HCT116 (cell line): ENCODE results near the gene MAP2K6. TPM values are rescaled to one million over a fixed set of nuclear protein-coding genes. Genes with fewer than 3 reads are reported as not detected.

Source experiments
- ATAC-seq: fragments of 200-7000 bp; cut with Tn5 transposase; 2 replicates; pipeline ENCODE4 v1.9.1; 2020; ENCODE audit warnings: mild to moderate bottlenecking, moderate library complexity
- BruUV-seq: library from RNA; stranded (reverse); fragments of 400-500 nt; replicated peaks from 2 replicates; lab custom pipeline; 2021; lab: Mats Ljungman, UMichigan
- CTCF ChIA-PET: fragments of 300-600 bp; sonication (Branson Sonifier 250); formaldehyde crosslinking; loops from one replicate; lab custom pipeline; 2021; ENCODE audit warnings: antibody characterized with exemption; lab: Charles Lee
- POLR2A ChIA-PET: fragments of 300-600, 350-600 bp; sonication (Branson Sonifier 250); formaldehyde crosslinking; loops from one replicate; lab custom pipeline; 2021; ENCODE audit warnings: antibody characterized with exemption; lab: Charles Lee
- RAD21 ChIA-PET, 2 experiments: fragments of 300-600 bp; sonication (Branson Sonifier 250); formaldehyde crosslinking; loops; one replicate each; lab custom pipeline; 2023; ENCODE audit warnings: low total read pairs in 2 of 2; ENCODE audit not compliant: uncharacterized antibody in 2 of 2, unreplicated experiment in 2 of 2, low non-redundant PET in 1 of 2; lab: Charles Lee
- DNase-seq: peaks from one replicate; pipeline ENCODE4 v3.0.0-alpha.2; 2010; ENCODE audit warnings: low read depth, low spot score
- H2AFZ ChIP-seq: fragments of 200-600 bp; shearing (Covaris generic), sonication (generic); 2 replicates; pipeline ENCODE4 v1.6.1; 2017; ENCODE audit warnings: low read depth, mixed run types, mixed read lengths, antibody characterized with exemption, low read length; ENCODE audit not compliant: poor library complexity, severe bottlenecking
- H3K27ac ChIP-seq: 2 replicates; pipeline ENCODE4 v1.5.1; 2012; ENCODE audit warnings: low read depth, low read length
- H3K27me3 ChIP-seq: fragments of 200-600 bp; sonication (generic); 2 replicates; pipeline ENCODE4 v1.6.1; 2016; ENCODE audit warnings: mixed run types, low read length, mixed read lengths; ENCODE audit not compliant: insufficient read depth
- H3K36me3 ChIP-seq, 2 experiments: fragments of 200-500 bp in 1 of 2; fragments of 200-600 bp in 1 of 2; sonication (Bioruptor generic) in 1 of 2; sonication (generic) in 1 of 2; 2 replicates each; pipeline versions ENCODE4 v1.5.1 to v1.6.1; 2014 to 2016; ENCODE audit warnings: low read length in 2 of 2, inconsistent platforms in 1 of 2, mixed read lengths in 1 of 2, mixed run types in 1 of 2; ENCODE audit not compliant: insufficient read depth in 2 of 2, control insufficient read depth in 1 of 2
- H3K4me1 ChIP-seq, 2 experiments: fragments of 200-600 bp in 1 of 2; sonication (generic) in 1 of 2; 2 replicates each; pipeline versions ENCODE4 v1.5.1 to v1.6.1; 2012 to 2017; ENCODE audit warnings: low read length in 2 of 2, inconsistent platforms in 1 of 2, mild to moderate bottlenecking in 1 of 2, mixed read lengths in 1 of 2, mixed run types in 1 of 2, moderate library complexity in 1 of 2; ENCODE audit not compliant: insufficient read depth in 2 of 2, control insufficient read depth in 1 of 2
- H3K4me2 ChIP-seq: fragments of 200-600 bp; sonication (generic); 2 replicates; pipeline ENCODE4 v1.6.1; 2017; ENCODE audit warnings: mixed run types, low read length, mixed read lengths
- H3K4me3 ChIP-seq, 2 experiments: fragments of 200-600 bp in 1 of 2; sonication (generic) in 1 of 2; replicated peaks in 1 of 2; 2 replicates each; pipeline ENCODE4 v1.5.1; 2011 to 2016; ENCODE audit warnings: low read length in 2 of 2, control low read depth in 1 of 2, low read depth in 1 of 2, mild to moderate bottlenecking in 1 of 2, mixed read lengths in 1 of 2, mixed run types in 1 of 2
- H3K79me2 ChIP-seq: fragments of 200-600 bp; sonication (generic); 2 replicates; pipeline ENCODE4 v1.6.1; 2017; ENCODE audit warnings: mild to moderate bottlenecking, mixed run types, low read length, moderate library complexity, mixed read lengths; ENCODE audit not compliant: insufficient read depth
- H3K9ac ChIP-seq: fragments of 200-600 bp; sonication (generic); 2 replicates; pipeline ENCODE4 v1.6.1; 2016; ENCODE audit warnings: low read length, mixed read lengths
- H3K9me2 ChIP-seq: fragments of 200-600 bp; sonication (generic), shearing (Covaris generic); 2 replicates; pipeline ENCODE4 v1.6.1; 2017; ENCODE audit warnings: mixed run types, mild to moderate bottlenecking, moderate library complexity; ENCODE audit not compliant: insufficient read depth
- H3K9me3 ChIP-seq, 2 experiments: fragments of 200-500 bp in 1 of 2; fragments of 200-600 bp in 1 of 2; sonication (Bioruptor generic) in 1 of 2; sonication (generic) in 1 of 2; 2 replicates each; pipeline ENCODE4 v1.6.1; 2014 to 2017; ENCODE audit warnings: low read length in 2 of 2, mixed read lengths in 2 of 2, inconsistent platforms in 1 of 2, low read depth in 1 of 2, mild to moderate bottlenecking in 1 of 2, mixed run types in 1 of 2, moderate library complexity in 1 of 2; ENCODE audit not compliant: control insufficient read depth in 1 of 2, insufficient read depth in 1 of 2
- H4K20me1 ChIP-seq: fragments of 200-600 bp; sonication (generic), shearing (Covaris generic); 2 replicates; pipeline ENCODE4 v1.6.1; 2017; ENCODE audit warnings: mixed run types, mild to moderate bottlenecking, moderate library complexity; ENCODE audit not compliant: insufficient read depth
- EGR1 ChIP-seq: IDR thresholded peaks from 2 replicates; pipeline ENCODE4 v1.6.1; 2012; ENCODE audit warnings: low read depth
- EZH2phosphoT487 ChIP-seq: fragments of 200-600 bp; IDR thresholded peaks from 2 replicates; pipeline ENCODE4 v1.6.1; 2018; ENCODE audit warnings: antibody characterized with exemption, borderline replicate concordance
- POLR2AphosphoS5 ChIP-seq: IDR thresholded peaks from 2 replicates; pipeline ENCODE4 v1.6.1; 2011; ENCODE audit warnings: mild to moderate bottlenecking, low read depth, low read length, moderate library complexity
- REST ChIP-seq: IDR thresholded peaks from 2 replicates; pipeline ENCODE4 v1.6.1; 2012; ENCODE audit warnings: low read depth
- ZFX ChIP-seq: fragments of 450-650 bp; IDR thresholded peaks from 2 replicates; pipeline ENCODE4 v1.6.1; 2017
- intact Hi-C: fragments of 100-400 bp; cut with micrococcal nuclease; formaldehyde crosslinking; loops from 2 replicates; pipeline ENCODE4 v1.10.0; 2022
- total RNA-seq: library from RNA; stranded (reverse); gene quantifications from one replicate; pipeline ENCODE4 v1.2.1, GENCODE V29; 2021; ENCODE audit not compliant: unreplicated experiment
- TF ChIP-seq, protein P1 (sequence below), 3 experiments: fragments of 200-600 bp in 1 of 3; sonication (generic) in 1 of 3; IDR thresholded peaks in 2 of 3; conservative IDR thresholded peaks in 1 of 3; 2 replicates each; pipeline ENCODE4 v1.5.1; 2012 to 2017; ENCODE audit warnings: low read depth in 2 of 3, low read length in 2 of 3, antibody characterized with exemption in 1 of 3, borderline replicate concordance in 1 of 3, control low read depth in 1 of 3, mild to moderate bottlenecking in 1 of 3, mixed read lengths in 1 of 3, mixed run types in 1 of 3, moderate library complexity in 1 of 3; ENCODE audit not compliant: insufficient read depth in 1 of 3

MAP2K6 gene
- total RNA-seq, 1 experiment from 2014 or later: 0.22 TPM

- Histone ChIP-seq H3K9me3 (no peaks in the 10 kb centered on the region), H4K20me1 (no peaks in the 10 kb centered on the region), H3K4me1 (no peaks in the 10 kb centered on the region), H3K9me2 (no peaks in the 10 kb centered on the region), H3K79me2 (no peaks in the 10 kb centered on the region), H2AFZ (no peak overlapping the region), H3K36me3 (no peaks in the 10 kb centered on the region), H3K27ac (no peak overlapping the region), H3K4me2 (no peak overlapping the region), H3K9ac (no peak overlapping the region), H3K4me3 (no peak overlapping the region), H3K27me3 (peaks cover 8% of the 10 kb centered on the region)
- TF ChIP-seq ZFX (no peak), POLR2AphosphoS5 (no peak), EGR1 (no peak), EZH2phosphoT487 (no peak), REST (no peak)
- TF ChIP-seq, protein P1, sequence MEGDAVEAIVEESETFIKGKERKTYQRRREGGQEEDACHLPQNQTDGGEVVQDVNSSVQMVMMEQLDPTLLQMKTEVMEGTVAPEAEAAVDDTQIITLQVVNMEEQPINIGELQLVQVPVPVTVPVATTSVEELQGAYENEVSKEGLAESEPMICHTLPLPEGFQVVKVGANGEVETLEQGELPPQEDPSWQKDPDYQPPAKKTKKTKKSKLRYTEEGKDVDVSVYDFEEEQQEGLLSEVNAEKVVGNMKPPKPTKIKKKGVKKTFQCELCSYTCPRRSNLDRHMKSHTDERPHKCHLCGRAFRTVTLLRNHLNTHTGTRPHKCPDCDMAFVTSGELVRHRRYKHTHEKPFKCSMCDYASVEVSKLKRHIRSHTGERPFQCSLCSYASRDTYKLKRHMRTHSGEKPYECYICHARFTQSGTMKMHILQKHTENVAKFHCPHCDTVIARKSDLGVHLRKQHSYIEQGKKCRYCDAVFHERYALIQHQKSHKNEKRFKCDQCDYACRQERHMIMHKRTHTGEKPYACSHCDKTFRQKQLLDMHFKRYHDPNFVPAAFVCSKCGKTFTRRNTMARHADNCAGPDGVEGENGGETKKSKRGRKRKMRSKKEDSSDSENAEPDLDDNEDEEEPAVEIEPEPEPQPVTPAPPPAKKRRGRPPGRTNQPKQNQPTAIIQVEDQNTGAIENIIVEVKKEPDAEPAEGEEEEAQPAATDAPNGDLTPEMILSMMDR (IDR thresholded peaks at IDR 0.05 in 2 of 3, conservative IDR thresholded peaks at IDR 0.05 in 1 of 3; ENCODE audit: borderline replicate concordance in 1 of 3, insufficient read depth in 1 of 3, low read depth in 2 of 3, low read length in 2 of 3): no peak
- ATAC-seq: no peak
- no peak for DNase-seq
- RAD21 ChIA-PET: no interaction called here
- intact Hi-C loops: no loop called here
- POLR2A ChIA-PET: no interaction called here
- no TSS peak for BruUV-seq
- CTCF ChIA-PET: no interaction called here
Observed at GRCh38 chr17:69577098-69577497, 162.6 kb downstream of the MAP2K6 start.
